KG1 (cell line): ENCODE data around the gene A2ML1.
"Not testable (repeated sequence)": the region's sequence is repeated elsewhere in the genome, so short reads cannot be mapped to it uniquely, and the experiment has no call there.

Experiments used
- DNase-seq: peaks from one replicate; lab custom pipeline; 2025; lab: John Stamatoyannopoulos, UW

A2ML1 gene

GRCh38 chr12:8822298-8822697 lies at the start of gene A2ML1:
Gene A2ML1, plus strand, starts transcription at chr12:8822621. Its CDS starts 31 bp downstream, at chr12:8822652.
- DNase-seq = no peak

- no peak for DNase-seq
These were observed 49.0 kb upstream of the A2ML1 start for GRCh38 chr12:8773461-8773860.

GRCh38 chr12:8779281-8779680 lies 43.1 kb upstream of the A2ML1 start:
- no peak for DNase-seq

GRCh38 chr12:8779862-8780261 lies 42.6 kb upstream of the A2ML1 start:
- no peak for DNase-seq

- no peak for DNase-seq
These were observed 42.0 kb upstream of the A2ML1 start for GRCh38 chr12:8780389-8780788.

- no peak for DNase-seq
These were observed 40.9 kb upstream of the A2ML1 start for GRCh38 chr12:8781381-8782127.

- DNase-seq = no peak
These were observed 38.0 kb upstream of the A2ML1 start for GRCh38 chr12:8784290-8784888.

GRCh38 chr12:8785499-8785898 lies 36.9 kb upstream of the A2ML1 start:
- no peak for DNase-seq

- not testable (repeated sequence) for DNase-seq
These were observed 35.2 kb upstream of the A2ML1 start for GRCh38 chr12:8787206-8787605.

- DNase-seq = not testable (repeated sequence)
These were observed 33.7 kb upstream of the A2ML1 start for GRCh38 chr12:8788706-8789105.

GRCh38 chr12:8789341-8790013 lies 32.9 kb upstream of the A2ML1 start:
- DNase-seq = not testable (repeated sequence)

- DNase-seq = not testable (repeated sequence)
These were observed 29.2 kb upstream of the A2ML1 start for GRCh38 chr12:8793226-8793625.

- DNase-seq = not testable (repeated sequence)
These were observed 27.8 kb upstream of the A2ML1 start for GRCh38 chr12:8794611-8795010.

- no peak for DNase-seq
These were observed 25.4 kb upstream of the A2ML1 start for GRCh38 chr12:8796831-8797626.

- not testable (repeated sequence) for DNase-seq
These were observed 21.2 kb upstream of the A2ML1 start for GRCh38 chr12:8801213-8801612.

- not testable (repeated sequence) for DNase-seq
These were observed 17.6 kb upstream of the A2ML1 start for GRCh38 chr12:8804833-8805232.

- DNase-seq = not testable (repeated sequence)
These were observed 16.9 kb upstream of the A2ML1 start for GRCh38 chr12:8805487-8805886.

GRCh38 chr12:8807084-8807483 lies 15.3 kb upstream of the A2ML1 start:
- DNase-seq = not testable (repeated sequence)

GRCh38 chr12:8810112-8810511 lies 12.3 kb upstream of the A2ML1 start:
- DNase-seq = not testable (repeated sequence)

- DNase-seq = no peak
These were observed 8.7 kb upstream of the A2ML1 start for GRCh38 chr12:8813572-8814357.

- DNase-seq = no peak
These were observed 5.9 kb upstream of the A2ML1 start for GRCh38 chr12:8816448-8817050.
